Smooth muscle cell (in vitro differentiated cells): Measurements from ENCODE around the gene DCP1B. TPM values are rescaled to one million over a fixed set of nuclear protein-coding genes. Genes with fewer than 3 reads are reported as not detected.

Source experiments
- DNase-seq: peaks from one replicate; lab custom pipeline; 2025; ENCODE audit not compliant: unreplicated experiment; lab: John Stamatoyannopoulos, UW
- H2AFZ ChIP-seq: fragments of 200-600 bp; sonication (generic); 2 replicates; pipeline ENCODE4 v1.6.0; 2016; ENCODE audit warnings: antibody characterized with exemption, low read depth, mild to moderate bottlenecking
- H3F3A ChIP-seq: fragments of 200-600 bp; sonication (generic); 2 replicates; pipeline ENCODE4 v1.6.0; 2017; ENCODE audit warnings: antibody characterized with exemption, low read depth
- H3K27ac ChIP-seq: fragments of 200-600 bp; sonication (generic); 2 replicates; pipeline ENCODE4 v1.5.1; 2016; ENCODE audit warnings: low read depth, mild to moderate bottlenecking
- H3K27me3 ChIP-seq: fragments of 200-600 bp; sonication (generic); 2 replicates; pipeline ENCODE4 v1.6.1; 2016; ENCODE audit warnings: low read depth, mild to moderate bottlenecking
- H3K36me3 ChIP-seq: fragments of 200-600 bp; sonication (generic); 2 replicates; pipeline ENCODE4 v1.5.1; 2016; ENCODE audit warnings: low read depth
- H3K4me1 ChIP-seq: fragments of 200-600 bp; sonication (generic); 2 replicates; pipeline ENCODE4 v1.5.1; 2016; ENCODE audit warnings: low read depth
- H3K4me2 ChIP-seq: fragments of 200-600 bp; sonication (generic); 2 replicates; pipeline ENCODE4 v1.6.0; 2016; ENCODE audit warnings: mild to moderate bottlenecking
- H3K4me3 ChIP-seq: fragments of 200-600 bp; sonication (generic); 2 replicates; pipeline ENCODE4 v1.5.1; 2016; ENCODE audit warnings: mild to moderate bottlenecking
- H3K79me2 ChIP-seq: fragments of 200-600 bp; sonication (generic); 2 replicates; pipeline ENCODE4 v1.6.0; 2016; ENCODE audit warnings: low read depth, mild to moderate bottlenecking
- H3K9ac ChIP-seq: fragments of 200-600 bp; sonication (generic); 2 replicates; pipeline ENCODE4 v1.6.0; 2016; ENCODE audit warnings: low read depth
- H3K9me3 ChIP-seq: fragments of 200-600 bp; sonication (generic); replicated peaks from 2 replicates; pipeline ENCODE4 v1.5.1; 2016; ENCODE audit warnings: low read depth
- H4K20me1 ChIP-seq: fragments of 200-600 bp; sonication (generic); 2 replicates; pipeline ENCODE4 v1.6.0; 2016; ENCODE audit warnings: low read depth
- CTCF ChIP-seq: fragments of 200-600 bp; sonication (generic); IDR thresholded peaks from 2 replicates; pipeline ENCODE4 v1.5.1; 2017; ENCODE audit warnings: borderline replicate concordance, mild to moderate bottlenecking, antibody characterized with exemption; ENCODE audit not compliant: insufficient read depth, poor library complexity, severe bottlenecking
- WGBS: methylation state at CpG from one replicate; pipeline ENCODE4 v1.1.7; 2016; ENCODE audit warnings: low lambda C conversion rate; 5-methylcytosine and 5-hydroxymethylcytosine counted together
- polyA plus RNA-seq: library from polyadenylated mRNA; unstranded; fragments of >200 nt; fragmentation: Nextera tagmentation; extraction: Ambion mirVana; gene quantifications from 2 replicates; pipeline ENCODE4 v1.2.1, GENCODE V29; 2016
- total RNA-seq: library from RNA; depleted of rRNA; stranded (reverse); fragments of >200 nt; gene quantifications from 2 replicates; pipeline ENCODE4 v1.2.3, GENCODE V29; 2014

Gene DCP1B
- total and polyA plus RNA-seq, 2 experiments from 2014 or later = 34.9 to 38.1 TPM

GRCh38 chr12:1917172-1918070 is 86.8 kb downstream of the DCP1B start:
- H3K4me2 ChIP-seq = no peak overlapping the region
- H3K9ac ChIP-seq = no peak overlapping the region
- no peaks in the 10 kb centered on the region for H4K20me1 ChIP-seq
- H3K27ac ChIP-seq = no peak overlapping the region
- no peak overlapping the region for H3K4me3 ChIP-seq
- DNase-seq = no peak
- H3F3A ChIP-seq = no peaks in the 10 kb centered on the region
- TF ChIP-seq CTCF = no peak
- H3K36me3 ChIP-seq = no peaks in the 10 kb centered on the region
- no peak overlapping the region for H2AFZ ChIP-seq
- H3K9me3 ChIP-seq = no peaks in the 10 kb centered on the region
- WGBS = 87% methylated on average over 22 of the region's 22 CpGs
- H3K4me1 ChIP-seq = peaks cover 27% of the 10 kb centered on the region
- H3K79me2 ChIP-seq = no peaks in the 10 kb centered on the region
- no peaks in the 10 kb centered on the region for H3K27me3 ChIP-seq

- no peak for DNase-seq
- no peak overlapping the region for H2AFZ ChIP-seq
- H3F3A ChIP-seq = no peaks in the 10 kb centered on the region
- 81% methylated on average over 18 of the region's 18 CpGs for WGBS
- H3K4me3 ChIP-seq = no peak overlapping the region
- H3K27me3 ChIP-seq = no peaks in the 10 kb centered on the region
- no peak overlapping the region for H3K4me2 ChIP-seq
- no peaks in the 10 kb centered on the region for H3K79me2 ChIP-seq
- no peaks in the 10 kb centered on the region for H4K20me1 ChIP-seq
- H3K36me3 ChIP-seq = no peaks in the 10 kb centered on the region
- TF ChIP-seq CTCF = no peak
- peaks cover 27% of the 10 kb centered on the region for H3K4me1 ChIP-seq
- no peak overlapping the region for H3K27ac ChIP-seq
- no peaks in the 10 kb centered on the region for H3K9me3 ChIP-seq
- no peak overlapping the region for H3K9ac ChIP-seq
These were observed 87.7 kb downstream of the DCP1B start for GRCh38 chr12:1916371-1917171.

- Histone ChIP-seq H2AFZ (no peak overlapping the region), H3F3A (no peaks in the 10 kb centered on the region), H3K36me3 (no peaks in the 10 kb centered on the region), H3K79me2 (no peaks in the 10 kb centered on the region), H3K27ac (no peak overlapping the region), H3K4me2 (no peak overlapping the region), H3K9ac (no peak overlapping the region), H3K4me1 (peaks cover 27% of the 10 kb centered on the region), H3K27me3 (no peaks in the 10 kb centered on the region), H4K20me1 (no peaks in the 10 kb centered on the region), H3K9me3 (no peaks in the 10 kb centered on the region), H3K4me3 (no peak overlapping the region)
- no peak for DNase-seq
- TF ChIP-seq CTCF = no peak
- 95% methylated on average over 18 of the region's 18 CpGs for WGBS
These were observed 88.9 kb downstream of the DCP1B start for GRCh38 chr12:1915082-1915968.
